ENCODE measurements around the gene SLC25A53.
A peak's percentile ranks its signal among the peaks of the same experiment; 100 is the strongest.

The SLC25A53 gene, protein sequence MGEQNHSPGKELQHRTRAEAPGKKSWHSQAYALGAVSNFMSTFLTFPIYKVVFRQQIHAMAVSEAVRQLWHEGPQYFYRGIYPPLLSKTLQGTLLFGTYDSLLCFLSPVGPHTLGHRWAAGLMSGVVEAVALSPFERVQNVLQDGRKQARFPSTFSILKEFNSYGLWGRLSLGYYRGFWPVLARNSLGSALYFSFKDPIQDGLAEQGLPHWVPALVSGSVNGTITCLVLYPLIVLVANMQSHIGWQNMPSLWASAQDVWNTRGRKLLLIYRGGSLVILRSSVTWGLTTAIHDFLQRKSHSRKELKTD

DNA sequence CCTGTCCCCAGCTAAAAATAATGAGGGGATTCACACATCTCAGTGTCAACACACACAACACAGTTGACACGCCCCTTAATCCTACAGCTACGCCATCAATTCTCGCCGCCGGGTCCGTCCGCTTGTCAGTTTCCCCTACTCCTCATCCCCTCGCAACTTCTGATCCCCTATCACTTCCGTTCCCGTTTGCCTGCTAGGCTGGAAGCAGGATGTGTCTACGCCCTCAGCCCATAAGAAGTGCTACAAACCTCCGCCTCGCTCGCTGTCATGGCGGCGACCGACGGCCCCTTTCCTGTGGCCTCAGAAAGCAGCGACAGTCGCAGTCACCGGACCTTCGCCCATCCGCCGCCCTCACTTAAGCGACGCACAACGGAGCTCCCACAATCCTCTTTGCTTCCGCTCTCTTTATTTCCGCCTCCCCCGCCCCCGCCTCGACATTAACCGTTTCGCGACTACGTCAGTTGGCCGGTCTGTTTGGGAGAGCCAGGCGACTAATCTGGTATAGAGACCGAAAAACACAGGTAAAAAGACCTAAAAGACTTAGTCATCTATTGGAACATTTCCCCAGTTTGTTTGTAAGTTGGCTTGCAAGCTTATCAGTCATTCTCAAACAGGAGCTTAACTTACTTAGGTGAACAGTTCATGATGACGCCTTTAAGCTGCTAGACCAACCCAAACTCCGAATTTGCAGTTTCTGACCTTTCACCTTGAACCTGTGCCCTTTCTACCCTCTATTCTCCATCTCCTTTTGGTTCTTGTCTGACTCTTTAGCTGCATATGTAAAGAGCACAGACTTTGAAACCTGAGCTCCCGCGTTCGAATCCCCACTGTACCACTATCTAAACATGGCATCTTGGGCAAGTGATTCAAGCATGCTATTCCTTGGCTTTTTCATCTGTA is at the start of gene SLC25A53:
Gene SLC25A53 (minus strand): TSS at position 380 of the 900 bp plus-strand sequence. CDS start 51,752 bp downstream, outside the sequence.
- peak; percentile 92 for DNase-seq

DNA sequence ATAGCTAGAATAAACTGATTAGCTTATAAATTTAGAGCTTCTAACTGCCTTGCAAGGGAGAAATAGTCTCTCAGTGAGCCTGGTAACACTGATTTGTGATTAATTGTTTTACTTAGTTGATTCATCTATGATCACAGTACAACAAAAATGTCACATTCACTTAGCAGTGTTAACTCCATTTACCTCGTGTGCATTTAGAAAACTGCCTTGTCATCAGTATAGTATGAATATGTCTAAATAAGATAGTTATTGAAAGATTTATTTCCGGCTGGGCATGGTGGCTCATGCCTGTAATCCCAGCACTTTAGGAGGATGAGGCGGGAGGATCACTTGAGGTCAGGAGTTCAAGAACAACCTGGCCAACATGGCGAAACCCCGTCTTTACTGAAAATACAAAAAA is 48.7 kb upstream of the SLC25A53 start:
- DNase-seq, result no peak

DNA sequence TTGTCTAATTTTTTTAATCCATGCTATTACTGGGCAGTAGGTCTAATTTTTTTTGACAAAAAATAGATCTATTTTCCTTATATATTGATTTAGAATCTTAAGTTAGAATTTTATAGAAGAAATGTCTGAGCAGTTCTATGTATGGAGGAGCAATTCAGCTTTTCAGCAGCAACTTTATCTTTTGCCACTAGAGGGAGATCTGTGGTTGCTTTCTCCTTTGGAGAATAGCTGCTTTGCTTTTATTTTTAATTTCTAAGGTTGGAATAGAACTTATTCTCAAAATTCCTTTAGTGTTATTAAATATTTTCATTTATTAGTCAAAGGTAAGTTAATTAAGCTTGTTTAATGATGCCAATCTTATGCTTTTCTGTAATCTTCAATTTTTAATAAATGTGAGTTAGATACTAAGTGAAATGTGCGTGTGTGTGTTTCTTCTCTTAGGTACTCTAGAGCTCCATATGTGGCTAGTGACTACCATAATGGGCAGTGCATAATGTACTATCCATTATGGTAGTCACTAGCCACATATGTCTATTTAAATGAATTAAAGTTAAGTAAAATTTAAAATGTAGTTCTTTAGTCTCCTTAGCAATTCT is 38.8 kb upstream of the SLC25A53 start:
- peak; percentile 28 for DNase-seq

DNA sequence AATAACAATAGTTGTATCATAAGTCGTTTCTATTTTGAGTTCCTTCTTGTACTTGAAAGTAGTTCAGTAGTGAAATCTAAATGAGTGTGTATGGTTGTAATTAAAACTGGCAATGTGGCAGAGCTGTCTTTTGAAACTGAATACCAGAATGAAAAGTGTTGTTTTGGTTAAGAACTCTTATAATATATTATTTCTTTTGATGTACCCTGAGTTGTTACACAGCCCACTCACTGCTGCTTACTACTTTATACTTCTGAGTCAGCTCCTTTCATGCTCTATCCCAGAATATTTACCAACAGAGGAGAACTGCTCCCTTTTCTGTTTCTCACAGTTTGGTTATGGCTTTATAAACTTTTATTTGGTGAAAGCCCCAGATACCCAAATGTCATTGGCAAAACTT is 38.2 kb upstream of the SLC25A53 start:
- DNase-seq, result no peak

DNA sequence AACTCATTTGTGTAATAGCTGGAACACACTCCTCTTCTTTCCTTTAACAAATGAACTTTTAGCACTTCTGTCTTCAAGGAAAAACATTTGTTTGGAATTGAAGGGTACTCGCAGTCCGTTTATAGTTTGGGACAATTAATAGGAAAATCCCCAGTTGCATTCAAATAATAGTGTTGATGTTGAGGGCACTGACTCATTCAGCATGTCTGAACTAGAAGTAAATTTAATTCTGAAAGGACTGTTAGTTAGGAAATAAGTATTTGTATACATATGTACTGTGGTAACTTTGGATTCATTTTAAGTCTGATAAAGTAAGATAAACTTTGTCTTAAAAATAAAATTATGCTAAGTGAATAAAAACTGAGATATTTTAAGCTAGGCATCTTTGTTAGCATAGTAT is 36.7 kb upstream of the SLC25A53 start:
- DNase-seq, result no peak

DNA sequence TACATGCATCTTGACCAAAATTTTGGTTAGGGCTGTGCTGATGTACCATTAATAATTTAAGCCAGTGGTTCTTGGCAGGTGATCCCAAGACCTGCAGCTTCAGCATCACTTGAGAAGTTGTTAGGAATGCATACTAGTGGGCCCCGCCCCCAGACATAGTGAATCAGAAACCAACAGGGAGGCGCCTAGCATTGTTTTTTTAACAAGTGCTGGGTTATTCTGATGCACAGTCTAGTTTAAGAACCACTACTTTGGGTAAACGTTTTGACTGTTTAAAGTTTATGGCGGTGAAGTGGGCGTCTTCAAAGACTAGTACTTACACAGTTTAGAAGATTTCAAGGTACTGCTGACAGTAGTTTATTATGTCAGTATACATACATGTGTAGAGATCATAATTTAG is 33.0 kb upstream of the SLC25A53 start:
- no peak for DNase-seq

DNA sequence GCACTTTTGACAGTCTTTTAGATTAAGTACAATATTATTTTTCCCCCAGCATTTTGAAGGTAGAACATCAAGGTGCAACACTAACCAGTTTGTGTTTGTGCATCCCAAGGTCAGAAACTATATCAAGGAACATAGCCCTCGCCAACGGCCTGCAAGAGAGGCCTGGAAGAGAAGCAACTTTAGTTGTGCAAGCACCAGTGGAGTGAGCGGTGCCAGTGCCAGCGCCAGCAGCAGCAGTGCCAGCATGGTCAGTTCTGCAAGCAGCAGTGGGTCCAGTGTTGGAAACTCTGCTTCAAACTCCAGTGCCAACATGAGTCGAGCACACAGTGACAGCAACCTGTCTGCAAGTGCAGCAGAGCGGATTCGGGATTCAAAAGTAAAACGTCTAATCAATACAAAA is 31.1 kb upstream of the SLC25A53 start:
- no peak for DNase-seq

DNA sequence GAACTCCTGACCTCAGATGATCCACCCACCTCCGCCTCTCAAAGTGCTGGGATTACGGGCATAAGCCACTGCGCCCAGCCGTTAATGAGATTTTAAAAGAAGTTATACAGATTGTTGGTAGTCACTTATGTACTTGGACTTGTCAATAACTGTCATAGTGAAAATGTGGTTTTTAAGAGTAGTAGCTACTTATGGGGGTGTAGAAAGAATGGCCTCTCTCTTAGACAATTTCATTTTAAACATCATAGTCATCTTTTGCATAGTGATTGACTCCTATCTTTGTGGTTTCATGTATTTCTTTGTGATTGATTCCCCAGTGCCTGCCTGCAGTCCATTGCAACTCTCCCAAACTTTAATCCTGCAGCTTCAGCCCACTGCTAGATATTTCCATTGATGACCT is 26.9 kb upstream of the SLC25A53 start:
- DNase-seq, result no peak

DNA sequence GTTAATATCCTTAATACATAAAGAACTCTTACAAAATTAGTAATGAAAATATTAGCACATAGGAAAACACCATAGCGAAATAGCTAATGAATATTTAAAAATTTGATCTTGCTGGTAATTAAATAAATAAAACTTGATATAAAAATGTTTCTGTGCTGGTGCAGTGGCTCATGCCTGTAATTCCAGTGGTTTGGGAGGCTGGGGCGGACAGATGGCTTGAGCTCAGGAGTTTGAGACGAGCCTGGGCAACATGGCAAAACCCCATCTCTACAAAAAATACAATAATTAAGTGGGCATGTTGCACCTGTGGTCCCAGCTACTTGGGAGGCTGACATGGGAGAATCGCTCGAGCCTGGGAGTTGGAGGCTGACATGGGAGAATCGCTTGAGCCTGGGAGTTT is 17.0 kb upstream of the SLC25A53 start:
- no peak for DNase-seq

DNA sequence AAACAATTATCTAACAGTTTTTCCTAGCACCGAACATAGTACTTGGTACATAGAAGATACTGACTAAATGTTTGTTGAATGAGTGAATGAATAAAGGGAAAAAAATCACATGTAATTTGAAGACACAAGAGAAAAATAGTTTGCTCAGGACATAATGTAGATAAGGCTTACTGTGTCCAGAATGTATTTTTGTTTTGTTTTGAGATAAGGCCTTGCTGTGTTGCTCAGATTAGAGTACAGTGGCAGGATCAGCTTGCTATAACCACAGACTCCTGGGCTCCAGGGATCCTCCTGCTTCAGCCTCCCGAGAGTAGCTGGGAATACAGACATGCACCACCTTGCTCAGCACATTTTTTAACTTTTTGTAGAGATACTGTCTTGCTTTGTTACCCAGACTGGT is 16.0 kb upstream of the SLC25A53 start:
- DNase-seq, result no peak

DNA sequence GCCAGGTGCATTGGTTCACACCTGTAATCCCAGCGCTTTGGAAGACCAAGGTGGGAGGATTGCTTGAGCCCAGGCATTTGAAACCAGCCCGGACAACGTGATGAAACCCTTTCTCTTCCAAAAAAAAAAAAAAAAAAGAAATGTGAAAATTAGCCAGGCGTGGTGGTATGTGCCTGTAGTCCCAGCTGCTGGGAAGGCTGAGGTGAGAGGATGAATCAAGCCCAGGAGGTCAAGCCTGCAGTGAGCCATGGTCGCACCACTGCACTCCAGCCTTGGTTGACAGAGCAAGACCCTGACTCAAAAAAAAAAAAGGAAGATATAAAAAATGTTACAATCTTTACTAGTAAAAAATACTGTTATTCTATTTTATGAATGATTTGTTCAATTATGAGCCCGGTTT is 15.3 kb upstream of the SLC25A53 start:
- DNase-seq, result no peak

DNA sequence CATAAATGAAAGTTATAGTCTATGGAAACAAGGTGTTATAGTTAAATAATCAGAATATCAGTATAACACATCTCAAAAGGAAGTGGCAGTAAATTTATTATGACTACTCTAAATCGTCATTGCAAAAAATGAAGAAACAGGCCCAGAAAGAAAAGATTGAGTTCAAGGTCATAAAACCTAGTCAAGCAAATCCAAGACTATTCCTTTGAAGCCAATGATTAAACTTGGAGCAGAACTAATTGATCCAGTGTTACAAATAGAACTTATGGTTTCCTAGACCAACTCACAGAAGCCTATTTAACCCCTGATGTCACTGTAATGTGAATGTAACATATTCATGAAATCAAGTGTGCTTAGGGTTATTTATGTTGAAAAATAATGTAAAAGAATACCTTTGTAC is 11.3 kb upstream of the SLC25A53 start:
- no peak for DNase-seq

DNA sequence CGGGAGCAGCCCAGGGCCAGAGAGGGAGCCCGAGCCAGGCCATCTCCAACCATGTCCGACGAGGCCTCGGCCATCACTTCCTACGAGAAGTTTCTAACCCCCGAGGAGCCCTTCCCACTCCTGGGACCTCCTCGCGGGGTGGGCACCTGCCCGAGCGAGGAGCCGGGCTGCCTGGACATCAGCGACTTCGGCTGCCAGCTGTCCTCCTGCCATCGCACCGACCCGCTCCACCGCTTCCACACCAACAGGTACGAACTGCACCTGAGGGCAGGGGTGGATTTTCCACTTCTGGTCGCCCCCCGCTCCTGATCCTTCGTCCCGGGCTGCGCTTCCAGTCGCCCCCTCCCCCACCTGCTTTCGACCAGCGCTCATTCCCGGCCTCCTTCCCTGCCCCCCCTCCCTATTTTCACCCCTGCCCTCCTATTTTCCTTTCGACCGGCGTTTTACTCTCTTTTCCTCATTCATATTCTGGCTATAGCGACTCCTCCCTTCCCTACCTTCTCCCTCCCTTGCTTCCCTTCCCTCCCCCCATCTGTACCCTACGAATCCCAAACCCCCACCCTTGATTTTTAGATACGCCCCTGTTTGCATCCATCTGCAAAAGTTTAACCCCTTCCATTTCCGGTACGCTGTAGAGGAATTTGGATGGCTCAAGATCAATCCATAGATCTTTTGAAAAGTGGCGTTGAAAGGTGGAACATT is 10.1 kb upstream of the SLC25A53 start:
- DNase-seq, result no peak

DNA sequence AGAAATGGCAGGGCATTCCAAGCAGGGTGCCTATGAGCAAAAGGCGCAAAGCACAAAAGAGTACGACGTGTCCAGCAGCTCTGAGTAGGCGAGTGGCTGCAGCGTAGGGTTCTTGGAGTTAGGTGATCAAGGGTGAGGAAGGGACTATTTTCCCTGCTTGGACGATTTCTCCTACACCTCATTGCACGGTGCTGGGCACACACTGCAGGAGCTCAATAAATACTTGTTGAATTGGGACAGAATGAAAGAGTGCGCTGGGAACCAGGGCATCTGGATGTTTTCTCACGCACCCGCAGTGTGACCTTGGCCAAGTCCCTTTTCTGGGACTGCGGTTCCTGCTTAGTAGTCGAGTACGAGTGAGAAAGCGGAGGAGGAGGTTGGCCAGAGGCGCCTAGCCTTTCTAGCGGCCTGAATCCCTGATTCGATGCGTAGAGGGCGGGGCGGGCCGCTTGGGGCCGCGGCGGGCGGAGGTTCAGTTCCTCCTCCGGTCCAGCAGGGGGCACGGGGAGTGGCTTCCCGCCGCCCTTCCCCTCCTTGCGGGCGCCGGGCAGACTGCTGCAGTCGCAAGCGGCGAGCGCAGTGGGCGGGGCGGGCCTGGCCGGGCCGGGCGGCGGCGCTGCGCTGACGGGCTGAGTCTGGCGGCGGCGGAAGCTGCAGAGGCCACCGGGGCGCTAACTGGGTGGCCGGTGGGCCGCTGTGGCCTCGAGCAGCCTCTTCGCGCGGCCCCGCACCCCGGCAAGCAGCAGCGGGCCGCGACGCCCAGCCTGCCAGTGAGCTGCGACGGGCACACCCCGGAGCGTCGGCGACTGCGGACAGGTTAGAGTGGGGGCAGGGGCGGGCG is 9.3 kb upstream of the SLC25A53 start, which contains the start of gene FAM199X:
Gene FAM199X (plus strand): TSS at position 560 of the 841 bp plus-strand sequence. CDS start 333 bp downstream, outside the sequence.
- peak; percentile 92 for DNase-seq

DNA sequence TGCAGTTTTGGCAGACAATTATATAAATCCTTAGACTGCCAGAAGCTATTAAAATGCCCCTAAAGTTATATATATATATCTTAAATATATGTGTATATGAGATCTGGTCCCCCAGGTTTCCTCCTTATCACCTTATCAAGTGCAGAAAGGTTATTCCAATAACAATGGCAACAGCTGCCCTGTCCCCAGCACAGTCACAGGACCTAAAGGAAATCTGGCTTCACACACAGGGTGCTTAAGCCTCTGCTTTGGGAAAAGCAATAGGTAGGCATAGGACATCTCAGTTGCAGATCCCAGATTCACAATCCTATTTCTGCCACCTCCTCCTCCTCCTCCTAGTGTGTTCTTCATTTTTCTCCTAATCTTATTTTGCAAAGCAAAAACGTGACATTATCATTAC is 5.8 kb downstream of the SLC25A53 start:
- DNase-seq, result no peak

DNA sequence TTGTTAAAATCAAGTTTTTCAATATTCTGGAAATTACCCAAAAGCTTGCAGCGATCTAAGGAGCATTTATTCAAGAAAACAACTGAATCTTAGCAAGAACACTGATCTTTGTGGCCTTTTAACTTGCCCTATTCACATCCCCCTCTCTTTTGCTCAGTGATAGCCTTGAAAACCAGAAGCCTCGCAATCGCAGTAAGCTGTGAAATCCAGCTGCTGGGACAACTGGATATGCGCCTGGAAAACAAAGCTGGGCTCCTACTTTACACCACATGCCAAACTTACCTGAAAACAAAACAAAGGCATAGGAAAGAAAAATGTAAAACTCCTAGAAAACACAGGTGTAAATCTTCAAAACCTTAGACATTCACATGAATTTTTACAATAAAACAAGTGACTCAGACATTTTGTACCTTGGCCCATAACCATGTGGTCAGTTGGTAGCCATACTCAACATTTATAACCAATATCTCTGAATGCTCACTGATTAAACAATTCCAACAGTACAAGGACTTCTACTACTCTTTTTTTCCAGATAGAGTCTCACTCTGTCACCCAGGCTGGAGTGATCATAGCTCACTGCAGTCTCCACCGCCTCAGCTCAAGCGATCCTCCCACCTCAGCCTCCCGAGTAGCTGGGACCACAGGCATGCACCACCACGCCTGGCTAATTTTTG is 15.6 kb downstream of the SLC25A53 start:
- DNase-seq, result no peak

DNA sequence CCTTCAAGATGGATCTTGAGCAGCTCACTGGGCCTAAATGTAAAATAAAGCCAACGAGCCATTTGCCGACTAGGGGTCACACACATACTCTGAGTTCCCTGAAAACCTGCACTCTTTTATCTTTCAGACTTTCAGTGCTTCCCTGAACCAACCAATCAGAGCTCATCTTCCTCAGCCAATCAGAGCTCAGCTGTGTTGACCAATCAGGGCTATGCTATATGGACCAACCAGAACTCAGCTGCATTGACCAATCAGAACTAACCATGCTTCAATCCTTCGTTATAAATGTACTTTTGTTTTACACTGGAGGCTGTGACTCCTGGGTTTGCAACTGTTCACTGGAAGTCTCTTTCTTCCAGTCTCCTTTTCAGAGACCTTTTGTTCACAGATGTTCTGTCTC is 19.3 kb downstream of the SLC25A53 start:
- no peak for DNase-seq

DNA sequence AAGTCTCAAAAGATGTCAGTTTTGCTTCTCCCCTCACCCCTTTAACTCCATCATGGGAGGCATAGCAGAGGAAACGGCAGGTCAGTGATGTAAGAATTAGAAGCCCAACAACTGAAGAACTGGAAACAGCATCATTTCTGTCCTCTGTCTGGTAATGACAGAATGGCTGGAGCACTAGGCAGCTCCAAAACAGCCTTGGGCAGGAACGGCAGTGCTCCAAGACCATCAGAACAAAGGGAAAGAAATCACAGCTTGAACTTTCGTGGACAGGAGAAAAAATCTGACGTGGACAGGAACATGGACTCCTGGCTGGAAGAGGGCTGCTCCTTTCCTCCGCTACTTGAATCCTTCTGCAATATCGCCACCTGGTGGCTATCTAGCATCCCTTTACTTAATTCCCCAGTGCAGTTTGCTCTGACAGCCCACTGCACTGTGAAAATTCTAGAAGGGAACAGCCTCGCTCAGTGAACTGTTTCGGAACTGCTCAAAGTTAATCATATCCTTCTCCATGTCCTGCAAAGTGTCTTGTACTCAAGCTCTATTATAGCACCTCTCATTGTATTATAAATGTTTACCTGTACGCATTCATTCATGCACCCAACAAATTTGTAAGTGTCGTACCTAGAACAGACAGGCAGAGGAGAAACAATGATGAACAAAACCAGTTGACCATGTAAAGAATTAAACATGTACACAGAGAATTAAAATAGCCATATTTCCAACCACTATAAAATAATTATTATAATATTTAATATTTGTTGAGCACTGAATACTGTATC is 20.4 kb downstream of the SLC25A53 start:
- DNase-seq, result peak; percentile 69

DNA sequence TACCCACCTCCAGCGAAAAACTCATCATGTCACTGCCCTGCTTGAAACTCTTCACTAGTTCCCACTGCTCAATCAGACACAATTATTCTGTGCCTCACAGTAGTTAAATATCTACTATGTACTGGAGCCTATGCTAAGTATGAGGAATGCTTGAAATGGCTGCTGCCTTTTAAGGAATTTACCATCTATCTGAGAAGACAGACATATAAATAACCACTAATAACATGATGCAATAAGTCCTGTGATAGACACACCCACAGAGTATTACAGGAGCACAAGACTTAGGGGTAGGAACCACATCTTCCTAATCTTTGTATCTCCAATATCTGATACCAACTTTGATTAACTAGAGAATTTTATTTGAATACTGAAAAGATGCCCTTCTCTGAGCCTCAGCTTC is 21.1 kb downstream of the SLC25A53 start:
- DNase-seq, result no peak

DNA sequence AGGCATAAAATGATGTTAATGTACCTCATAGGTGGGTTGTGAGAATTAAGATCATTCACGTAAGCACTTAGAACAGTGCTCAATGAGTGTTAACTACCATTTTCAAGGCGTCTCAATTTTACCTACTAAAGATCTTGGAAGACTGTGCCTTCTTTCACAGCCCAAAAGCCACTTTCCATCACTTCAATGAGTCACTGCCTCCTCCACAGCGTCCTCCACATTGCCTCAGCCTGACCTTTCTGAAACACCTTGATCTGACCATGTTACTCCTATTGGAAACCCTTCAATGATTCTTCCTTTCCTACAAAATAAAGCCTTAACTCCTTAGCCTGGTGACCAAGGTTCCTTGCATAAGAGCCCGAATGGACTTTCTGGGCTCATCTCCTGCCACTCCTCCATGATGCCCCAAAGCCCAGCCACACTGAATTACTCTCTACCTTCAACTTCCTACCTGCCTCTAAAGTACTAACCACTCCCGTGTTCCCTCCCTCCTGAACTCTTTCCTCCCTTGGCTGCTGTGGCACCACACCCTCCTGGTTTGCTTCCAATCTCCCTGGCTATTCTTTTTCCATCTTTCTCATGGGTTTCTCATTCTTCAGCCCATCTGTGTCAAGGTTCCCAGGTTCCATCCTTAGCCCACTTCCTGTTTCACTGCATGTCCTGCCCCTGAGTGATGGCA is 22.1 kb downstream of the SLC25A53 start:
- DNase-seq, result no peak

Measured in NCI-H345 (cell line).